Fibroblast of upper back skin (primary cell): ENCODE measurements around the gene PTPRF.

ENCODE experiments used
- DNase-seq: peaks from one replicate; pipeline ENCODE4 v3.0.0-alpha.2; 2013

Gene PTPRF

DNA sequence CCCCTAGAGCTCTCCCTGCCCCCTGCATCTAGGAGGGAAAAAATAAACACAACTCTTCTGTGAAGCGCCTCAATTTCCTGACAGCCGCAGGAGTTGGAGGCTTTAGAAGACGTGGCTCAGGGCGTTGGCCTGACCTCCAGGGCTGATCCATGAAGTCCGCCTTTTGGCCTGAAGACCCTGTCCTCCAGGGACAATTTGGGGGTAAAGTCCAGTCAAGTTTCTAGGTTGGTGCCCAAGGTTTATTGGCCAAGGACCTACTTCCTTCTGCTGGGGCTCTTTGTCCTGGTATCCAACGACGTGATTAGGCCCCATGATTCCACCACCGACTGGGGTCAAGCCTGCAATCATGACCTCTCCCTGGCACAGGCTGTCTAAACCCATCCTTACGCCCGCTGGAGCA is 54.9 kb downstream of the PTPRF start:
- no peak for DNase-seq

DNA sequence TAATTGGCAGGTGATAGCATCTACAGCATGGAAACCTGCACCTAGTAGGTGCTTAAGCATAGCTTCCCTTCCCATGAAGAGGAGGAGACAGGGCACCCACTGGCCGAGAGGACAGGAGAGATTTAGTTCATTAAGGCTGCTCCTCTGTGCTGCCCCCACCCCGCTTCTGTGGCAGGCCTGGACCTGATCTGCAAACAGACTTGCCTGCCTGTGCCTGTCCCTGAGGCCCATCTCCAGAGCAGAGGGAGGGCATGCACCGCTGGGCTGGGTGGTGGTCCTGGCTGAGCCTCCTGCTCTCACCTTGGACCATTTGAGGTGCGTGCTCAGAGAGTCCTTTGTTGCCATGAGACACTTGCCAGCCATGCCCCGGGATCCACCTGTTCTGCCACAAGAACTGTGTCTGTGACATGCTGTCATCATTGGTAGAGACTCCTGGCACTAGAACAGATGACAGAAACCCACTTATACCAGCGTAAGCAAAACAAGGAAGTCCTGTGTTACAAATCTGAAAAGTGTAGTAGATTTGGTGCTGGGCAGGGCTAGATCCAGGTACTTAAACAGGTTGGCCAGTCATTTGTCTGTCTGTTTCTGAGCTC is 55.6 kb downstream of the PTPRF start:
- no peak for DNase-seq

DNA sequence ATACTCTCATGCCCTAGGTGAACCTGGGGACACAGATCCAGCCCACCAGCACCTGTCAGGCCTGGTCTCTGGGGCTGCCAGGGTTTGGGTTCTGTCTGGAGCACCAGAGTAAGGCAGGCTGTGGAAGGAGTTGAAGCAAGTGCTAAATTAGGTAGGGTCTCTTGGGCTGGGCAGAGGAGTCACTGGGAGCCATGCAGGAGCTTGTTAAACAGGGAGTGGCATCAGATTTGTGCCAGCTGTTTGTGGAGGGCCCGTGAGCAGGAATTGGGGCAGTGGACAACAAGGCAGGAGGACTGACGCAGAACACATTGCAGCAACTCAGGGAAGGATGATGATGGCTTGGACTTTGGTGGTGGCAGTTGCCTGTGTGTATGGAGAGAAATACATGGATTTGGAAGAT is 56.3 kb downstream of the PTPRF start:
- no peak for DNase-seq

DNA sequence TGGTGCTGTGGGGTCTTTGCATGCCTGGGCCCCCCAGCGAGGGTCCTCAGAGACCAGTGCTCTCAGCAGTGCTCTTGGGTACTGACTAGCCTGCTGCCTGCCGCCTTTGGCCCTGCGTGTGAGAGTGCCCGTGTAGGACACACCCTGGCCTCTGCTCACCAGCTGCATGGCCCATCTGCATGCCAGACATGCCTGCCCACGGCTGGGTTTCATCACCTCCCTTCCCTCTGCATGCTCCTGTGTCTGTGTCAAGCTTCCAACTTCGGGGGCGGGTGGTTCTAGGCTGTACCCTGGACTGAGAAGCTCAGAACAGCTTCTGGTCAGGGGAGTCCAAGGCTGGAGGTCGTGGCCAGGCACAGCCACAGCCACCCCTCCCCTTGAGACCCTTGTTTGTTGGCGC is 56.9 kb downstream of the PTPRF start:
- DNase-seq = peak; percentile 15

DNA sequence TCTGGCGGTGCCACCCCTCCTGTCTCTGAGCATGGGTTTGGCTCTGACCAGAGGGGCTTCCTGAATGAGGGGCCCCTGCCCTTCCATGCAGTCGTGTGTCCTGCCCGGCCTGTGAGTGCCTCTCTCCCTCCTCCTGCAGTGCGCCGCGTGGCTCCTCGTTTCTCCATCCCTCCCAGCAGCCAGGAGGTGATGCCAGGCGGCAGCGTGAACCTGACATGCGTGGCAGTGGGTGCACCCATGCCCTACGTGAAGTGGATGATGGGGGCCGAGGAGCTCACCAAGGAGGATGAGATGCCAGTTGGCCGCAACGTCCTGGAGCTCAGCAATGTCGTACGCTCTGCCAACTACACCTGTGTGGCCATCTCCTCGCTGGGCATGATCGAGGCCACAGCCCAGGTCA is 57.9 kb downstream of the PTPRF start:
- DNase-seq = no peak

DNA sequence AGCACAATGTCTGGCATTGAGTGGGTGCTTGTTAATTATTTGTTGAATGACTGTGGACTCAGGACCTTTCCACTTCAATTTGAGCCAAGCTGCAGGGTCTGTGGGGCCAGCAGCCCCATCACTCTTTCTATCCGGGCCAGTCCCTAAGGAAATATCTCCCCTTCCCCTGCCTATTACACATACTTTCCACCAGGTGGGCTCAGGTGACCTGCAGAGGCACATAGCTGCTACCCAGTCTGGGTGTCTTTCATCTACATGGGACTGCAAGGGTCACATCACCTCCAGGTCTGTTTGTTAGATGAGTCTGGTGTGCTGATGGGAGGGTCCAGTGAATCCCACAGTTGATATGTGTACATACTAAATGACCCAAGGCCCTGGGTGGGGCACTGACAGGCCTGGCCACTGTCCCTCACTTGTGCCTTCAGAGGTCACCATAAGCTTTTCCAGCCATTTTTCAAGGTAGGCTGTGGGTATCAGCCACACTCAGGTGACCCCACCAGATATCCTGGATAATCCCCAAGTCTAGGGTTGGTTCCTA is 59.8 kb downstream of the PTPRF start:
- DNase-seq = no peak

DNA sequence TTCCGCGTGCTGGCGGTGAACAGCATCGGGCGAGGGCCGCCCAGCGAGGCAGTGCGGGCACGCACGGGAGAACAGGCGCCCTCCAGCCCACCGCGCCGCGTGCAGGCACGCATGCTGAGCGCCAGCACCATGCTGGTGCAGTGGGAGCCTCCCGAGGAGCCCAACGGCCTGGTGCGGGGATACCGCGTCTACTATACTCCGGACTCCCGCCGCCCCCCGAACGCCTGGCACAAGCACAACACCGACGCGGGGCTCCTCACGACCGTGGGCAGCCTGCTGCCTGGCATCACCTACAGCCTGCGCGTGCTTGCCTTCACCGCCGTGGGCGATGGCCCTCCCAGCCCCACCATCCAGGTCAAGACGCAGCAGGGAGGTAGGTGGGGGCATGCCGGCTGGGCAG is 60.5 kb downstream of the PTPRF start:
- no peak for DNase-seq

DNA sequence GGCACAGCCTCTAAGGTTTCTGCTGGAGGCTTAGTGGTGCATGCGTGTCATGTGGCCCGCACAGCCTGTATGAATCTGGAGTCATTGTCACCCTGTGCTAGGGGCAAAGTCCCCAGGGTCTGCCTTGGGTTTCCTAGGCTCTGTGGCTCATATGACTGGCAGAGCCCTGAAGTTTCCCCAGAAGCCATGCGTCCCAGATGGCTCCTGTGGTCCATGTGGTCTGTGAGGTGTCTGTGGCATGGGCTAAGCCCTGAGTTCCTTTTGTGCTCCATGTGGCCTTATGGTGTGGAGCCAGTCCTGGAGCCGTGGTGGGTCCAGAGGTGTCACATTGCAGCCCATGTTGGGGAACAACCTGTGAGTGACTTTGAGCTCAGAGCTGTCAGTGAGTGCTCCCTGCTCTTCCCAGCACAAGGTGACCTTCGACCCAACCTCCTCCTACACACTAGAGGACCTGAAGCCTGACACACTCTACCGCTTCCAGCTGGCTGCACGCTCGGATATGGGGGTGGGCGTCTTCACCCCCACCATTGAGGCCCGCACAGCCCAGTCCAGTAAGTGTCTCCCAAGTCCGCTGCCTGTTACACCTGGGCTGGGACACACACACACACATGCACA is 61.5 kb downstream of the PTPRF start:
- no peak for DNase-seq

DNA sequence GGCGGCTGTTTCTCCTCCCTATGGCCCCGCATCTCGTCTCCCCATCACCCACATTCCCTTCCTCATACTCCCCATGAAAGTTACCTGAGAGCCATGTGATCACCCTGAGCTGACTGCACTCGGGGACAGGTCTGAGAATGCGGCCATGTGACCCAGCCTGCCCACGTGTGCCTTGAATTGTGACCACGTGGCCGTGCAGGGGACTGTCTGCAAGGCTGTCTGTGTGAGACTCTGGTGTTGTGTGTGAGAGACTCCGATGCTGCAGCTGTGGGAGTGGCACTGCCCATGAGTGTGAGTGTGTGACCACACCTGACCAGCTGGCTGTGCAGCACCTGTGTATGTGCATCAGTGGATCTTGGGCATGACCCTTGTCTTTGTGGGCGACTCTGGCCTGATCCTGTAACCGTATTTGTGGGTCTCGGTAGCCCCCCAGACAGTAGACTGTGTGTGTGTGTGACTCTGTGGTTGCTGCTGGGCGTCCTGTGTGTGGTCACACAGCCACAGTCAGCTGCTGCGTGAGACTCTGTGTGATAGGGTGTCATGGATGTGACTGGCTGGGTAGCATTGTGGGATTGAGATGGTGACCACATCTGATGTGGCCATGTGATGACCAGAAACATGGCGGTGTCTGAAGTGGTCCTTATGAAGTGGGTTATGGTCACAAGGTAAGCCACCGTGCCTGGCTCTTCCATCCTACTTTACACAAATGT is 62.4 kb downstream of the PTPRF start:
- DNase-seq = no peak

DNA sequence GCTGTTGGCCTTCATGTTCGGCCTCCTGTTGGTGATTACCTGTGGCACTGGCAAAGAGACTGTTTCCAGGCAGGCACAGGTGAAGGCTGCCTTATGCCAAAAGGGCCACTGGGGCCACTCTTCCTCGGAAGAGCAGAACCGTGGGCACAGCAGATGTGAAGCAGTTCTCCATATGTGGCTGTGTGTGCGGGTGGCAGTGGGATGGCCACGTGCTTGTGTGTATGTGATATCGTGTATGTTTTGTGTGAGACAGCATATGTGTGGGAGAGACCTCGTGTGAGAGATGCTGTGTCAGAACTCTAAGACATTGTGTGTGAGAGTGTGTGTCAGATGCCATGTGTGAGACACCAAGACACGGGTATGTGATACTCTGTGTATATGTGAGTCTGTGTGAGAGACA is 65.9 kb downstream of the PTPRF start:
- no peak for DNase-seq

DNA sequence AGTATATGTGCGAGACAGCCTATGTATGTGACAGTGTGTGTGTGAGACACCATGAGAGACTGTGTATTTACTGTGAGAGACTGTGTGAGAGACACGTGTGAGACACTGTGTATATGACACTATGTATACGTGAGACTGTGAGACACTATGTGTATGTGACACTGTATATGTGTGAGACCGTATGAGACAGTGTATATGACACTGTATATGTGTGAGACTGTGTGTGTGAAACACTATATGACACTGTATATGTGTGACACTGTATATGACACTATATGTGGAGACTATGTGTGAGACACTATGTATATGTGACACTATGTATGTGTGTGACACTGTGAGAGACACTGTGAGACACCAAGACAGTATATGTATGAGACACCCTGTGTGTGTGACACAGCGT is 66.3 kb downstream of the PTPRF start:
- no peak for DNase-seq

DNA sequence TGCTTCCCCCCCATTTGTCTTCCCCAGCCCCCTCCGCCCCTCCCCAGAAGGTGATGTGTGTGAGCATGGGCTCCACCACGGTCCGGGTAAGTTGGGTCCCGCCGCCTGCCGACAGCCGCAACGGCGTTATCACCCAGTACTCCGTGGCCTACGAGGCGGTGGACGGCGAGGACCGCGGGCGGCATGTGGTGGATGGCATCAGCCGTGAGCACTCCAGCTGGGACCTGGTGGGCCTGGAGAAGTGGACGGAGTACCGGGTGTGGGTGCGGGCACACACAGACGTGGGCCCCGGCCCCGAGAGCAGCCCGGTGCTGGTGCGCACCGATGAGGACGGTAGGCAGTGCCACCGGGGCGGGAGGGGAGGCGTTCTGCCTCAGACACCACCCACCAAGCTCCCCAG is 67.0 kb downstream of the PTPRF start:
- DNase-seq = no peak

DNA sequence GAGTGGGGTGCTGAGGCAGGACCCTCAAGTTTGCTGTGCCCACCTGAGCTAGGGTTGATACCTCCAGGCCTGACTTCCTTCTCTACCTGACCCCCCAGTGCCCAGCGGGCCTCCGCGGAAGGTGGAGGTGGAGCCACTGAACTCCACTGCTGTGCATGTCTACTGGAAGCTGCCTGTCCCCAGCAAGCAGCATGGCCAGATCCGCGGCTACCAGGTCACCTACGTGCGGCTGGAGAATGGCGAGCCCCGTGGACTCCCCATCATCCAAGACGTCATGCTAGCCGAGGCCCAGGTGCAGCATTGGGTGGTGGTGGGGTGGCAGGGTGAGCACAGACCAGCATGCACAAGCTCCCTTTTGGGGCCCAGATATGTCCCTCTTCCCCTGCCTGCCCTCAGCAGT is 67.9 kb downstream of the PTPRF start:
- no peak for DNase-seq

DNA sequence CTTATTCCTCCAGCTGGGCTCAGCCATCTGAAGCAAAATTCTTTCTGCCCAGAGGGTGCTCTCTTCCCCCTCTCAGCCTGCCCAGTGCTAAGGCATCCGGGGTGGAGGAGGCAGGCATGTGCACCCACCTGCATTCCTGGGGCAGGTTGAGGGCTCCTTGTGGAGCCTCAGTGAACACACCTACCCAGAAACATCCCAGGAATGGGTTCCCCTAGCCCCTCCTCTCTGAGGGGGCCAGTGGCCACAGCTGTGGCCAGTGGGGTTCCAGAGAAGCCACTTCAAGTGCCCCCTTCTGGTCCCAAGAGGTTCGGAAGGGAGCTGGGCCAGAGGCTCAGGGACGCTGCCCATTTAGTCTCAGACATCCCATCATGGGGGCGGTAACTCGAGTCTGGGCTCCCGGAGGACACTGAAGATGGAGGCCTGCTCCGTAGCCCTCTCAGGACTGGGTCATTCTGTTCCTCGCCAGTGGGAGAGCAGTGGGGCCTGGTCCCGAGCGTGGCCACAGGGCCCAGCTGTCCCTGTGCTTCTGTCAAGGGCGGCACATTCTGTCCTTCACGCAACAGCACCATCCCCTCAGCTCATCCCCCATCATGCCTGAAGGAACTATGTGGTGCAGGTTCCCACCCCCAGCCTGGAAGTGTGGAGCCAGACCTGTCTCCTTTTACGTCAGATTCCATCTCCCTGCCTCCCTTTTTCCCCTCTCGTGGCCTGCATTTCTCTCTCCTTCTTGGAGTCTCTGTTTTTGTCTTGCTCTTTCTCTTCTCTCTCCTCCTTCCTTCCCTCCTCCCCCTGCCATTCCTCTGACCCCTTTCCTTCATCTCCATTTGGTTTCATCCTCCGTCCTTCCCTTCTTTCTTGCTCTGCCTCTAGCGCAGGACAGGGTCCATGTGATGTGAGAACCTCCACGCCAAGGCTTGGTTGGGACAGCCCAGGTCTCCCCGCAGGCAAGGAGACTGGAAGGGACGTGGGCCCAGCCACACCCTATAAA is 69.6 kb downstream of the PTPRF start:
- DNase-seq = no peak

DNA sequence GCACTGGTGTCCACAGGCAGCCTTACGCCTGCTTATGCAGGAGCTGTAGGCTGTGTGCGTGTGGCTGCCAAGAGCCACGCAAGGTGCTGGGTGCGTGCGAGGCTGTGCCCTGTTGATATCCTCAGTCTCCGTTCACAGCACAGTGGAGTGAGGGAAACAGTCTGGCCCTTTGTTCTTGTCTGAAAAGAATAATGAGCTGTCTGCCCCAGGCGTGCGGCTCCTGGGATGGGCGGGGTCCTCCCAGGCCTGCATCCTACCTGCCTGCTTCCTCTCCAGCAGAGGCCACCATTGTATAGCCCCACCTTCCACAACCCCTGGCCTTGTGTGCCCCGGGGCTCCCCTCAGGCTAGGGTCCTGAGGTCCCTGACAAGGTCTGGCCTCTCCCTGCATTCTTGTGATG is 72.3 kb downstream of the PTPRF start:
- DNase-seq = no peak

DNA sequence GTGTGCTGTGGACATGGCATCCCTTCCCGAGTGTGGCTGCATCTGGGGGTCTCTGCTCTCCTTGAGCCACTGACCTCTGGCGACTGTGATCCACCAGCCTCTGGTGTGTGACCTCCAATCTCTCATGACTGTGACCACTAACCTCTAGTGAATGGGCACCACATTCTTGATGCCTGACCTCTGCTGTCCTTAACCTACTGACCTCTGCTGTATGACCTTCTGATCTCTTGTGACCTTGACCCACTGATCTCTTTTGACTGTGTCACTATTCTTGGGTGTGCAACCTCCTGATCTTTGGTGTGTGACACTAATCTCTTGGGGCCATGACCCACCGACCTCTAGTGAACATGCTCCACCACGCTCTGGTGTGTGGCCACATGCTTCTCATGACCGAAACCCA is 73.5 kb downstream of the PTPRF start:
- DNase-seq = no peak

DNA sequence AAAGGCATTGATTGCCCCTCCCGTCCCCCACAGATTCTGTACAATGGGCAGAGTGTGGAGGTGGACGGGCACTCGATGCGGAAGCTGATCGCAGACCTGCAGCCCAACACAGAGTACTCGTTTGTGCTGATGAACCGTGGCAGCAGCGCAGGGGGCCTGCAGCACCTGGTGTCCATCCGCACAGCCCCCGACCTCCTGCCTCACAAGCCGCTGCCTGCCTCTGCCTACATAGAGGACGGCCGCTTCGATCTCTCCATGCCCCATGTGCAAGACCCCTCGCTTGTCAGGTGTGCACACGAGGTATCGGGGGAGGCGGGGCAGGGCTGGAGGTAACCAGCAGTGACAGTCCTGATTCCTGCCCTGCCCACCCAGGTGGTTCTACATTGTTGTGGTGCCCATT is 74.5 kb downstream of the PTPRF start:
- no peak for DNase-seq

DNA sequence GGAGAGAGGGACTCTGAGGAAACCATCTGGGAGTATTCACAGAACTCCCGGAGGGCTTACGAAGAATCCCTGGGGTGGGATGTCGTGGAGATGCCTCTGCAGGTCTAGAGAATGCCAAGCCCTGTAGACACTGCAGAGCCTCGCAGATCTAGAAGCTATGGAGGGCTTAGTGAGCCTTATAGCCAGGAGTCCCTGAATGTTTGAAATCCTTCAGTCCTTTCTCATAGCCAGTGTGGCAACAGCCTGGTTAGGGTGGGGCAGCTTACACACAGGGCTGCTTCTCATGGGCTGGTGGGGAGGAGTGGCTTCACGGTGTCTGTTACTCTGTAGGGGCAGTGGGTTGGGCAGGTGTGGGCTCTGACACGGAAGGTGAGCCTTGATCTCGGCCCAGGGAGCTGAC is 75.1 kb downstream of the PTPRF start:
- DNase-seq = no peak

DNA sequence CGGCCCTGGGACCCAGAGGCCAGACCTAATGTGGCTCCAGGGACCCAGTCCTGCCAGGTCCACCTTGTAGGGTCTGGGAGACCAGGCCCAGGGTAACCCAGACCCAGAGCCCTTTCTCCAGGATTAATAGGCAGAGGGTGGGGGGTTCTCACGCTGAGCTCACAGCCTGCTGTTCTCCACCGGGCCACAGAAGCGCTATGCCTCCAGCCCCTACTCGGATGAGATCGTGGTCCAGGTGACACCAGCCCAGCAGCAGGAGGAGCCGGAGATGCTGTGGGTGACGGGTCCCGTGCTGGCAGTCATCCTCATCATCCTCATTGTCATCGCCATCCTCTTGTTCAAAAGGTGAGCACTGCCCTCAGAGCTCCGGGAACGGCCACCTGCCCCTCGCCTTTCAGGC is 75.9 kb downstream of the PTPRF start:
- DNase-seq = no peak

DNA sequence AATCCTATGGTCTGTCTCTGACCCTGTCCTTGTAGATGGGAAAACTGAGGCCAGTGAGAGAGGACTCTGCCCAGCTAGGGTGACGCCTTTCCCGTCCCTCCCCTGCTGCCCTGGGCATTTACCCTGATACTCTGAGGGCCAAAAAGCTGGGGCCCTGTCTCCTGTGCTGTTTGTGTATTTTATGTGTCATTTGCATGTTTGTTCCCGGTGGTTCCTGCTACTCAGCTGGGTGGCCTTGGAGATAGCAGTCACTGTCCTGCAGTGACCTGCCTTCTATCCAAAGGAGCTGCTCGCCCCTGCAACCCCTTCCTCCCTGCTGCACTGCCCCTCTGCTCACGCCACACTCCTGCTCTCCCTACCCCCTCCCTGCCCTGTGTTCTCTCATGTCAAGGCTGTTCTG is 78.1 kb downstream of the PTPRF start:
- no peak for DNase-seq

DNA sequence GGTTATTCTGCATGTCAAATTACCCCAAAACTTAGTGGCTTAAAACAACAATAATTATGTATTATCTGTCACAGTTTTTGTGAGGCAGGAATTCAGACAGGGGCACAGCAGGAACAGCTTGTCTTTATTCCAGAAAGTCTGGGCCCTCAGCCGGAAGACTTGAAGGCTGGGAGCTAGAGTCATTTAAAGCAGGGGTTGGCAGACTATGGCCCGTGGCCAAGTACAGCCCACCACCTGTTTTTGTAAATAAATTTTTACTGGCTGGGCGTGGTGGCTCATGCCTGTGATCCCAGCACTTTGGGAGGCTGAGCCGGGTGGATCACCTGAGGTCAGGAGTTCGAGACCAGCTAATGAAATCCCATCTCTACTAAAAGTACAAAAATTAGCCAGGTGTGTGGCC is 79.7 kb downstream of the PTPRF start:
- no peak for DNase-seq

DNA sequence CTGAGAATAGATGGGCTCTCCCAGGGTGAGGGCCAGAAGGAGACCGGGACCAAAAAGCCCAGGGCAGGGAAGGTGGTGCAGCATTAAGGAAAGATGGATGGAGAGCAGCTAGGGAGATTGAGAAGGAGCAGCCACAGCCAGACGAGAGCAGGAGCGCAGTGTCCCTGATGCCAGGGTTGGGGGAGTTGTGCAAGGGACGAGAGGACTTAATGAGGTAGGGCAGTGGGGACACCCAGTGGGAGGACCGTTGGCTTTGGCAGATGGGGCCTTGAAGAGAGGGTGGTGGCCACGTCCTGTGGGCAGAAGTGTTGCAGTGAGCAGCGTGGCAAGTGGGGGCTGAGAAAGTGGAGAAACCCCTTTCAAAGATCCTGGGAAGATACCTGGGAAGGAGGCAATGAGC is 81.3 kb downstream of the PTPRF start:
- DNase-seq = no peak

DNA sequence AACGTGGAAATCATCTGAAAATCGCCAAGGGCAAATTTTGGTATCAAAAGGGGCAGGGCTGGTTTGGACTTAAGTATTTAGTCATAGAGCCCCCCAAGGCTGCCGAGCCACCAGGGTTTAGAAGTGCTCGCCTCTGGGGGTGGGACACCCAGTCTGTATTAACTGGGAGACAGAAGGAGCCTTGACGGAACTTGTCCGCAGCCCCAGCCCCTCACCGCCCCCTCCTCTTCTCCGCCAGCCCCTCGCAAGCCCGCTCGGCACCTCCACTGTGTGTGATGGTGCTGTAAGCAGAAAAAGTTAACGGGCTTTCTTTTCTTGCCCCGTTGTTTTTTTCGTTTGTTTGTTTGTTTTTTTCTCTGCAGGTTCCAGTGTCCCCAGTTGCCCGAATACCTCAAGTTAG is 81.7 kb downstream of the PTPRF start:
- no peak for DNase-seq
